Liver (tissue), 3 donors: Measurements from ENCODE around the gene TIE1.

Experiments
- FOXA1 ChIP-seq: IDR thresholded peaks from 2 replicates; pipeline ENCODE4 v1.6.1; 2016; ENCODE audit warnings: antibody characterized with exemption
- REST ChIP-seq: IDR thresholded peaks from 2 replicates; pipeline ENCODE4 v1.6.1; 2016; ENCODE audit warnings: antibody characterized with exemption, mild to moderate bottlenecking
- YY1 ChIP-seq: IDR thresholded peaks from 2 replicates; pipeline ENCODE4 v1.6.1; 2016; ENCODE audit warnings: antibody characterized with exemption, mild to moderate bottlenecking
- TF ChIP-seq, protein P1 (sequence below): IDR thresholded peaks from 2 replicates; pipeline ENCODE4 v1.6.1; 2016; ENCODE audit warnings: antibody characterized with exemption
- TF ChIP-seq, protein P2 (sequence below): fragments of 150-350 bp; IDR thresholded peaks from 2 replicates; pipeline ENCODE4 v1.5.1; 2017; ENCODE audit warnings: improper control_type of control experiment, low read depth, low read length; ENCODE audit not compliant: missing input control
- TF ChIP-seq, protein P3 (sequence below): IDR thresholded peaks from 2 replicates; pipeline ENCODE4 v1.6.1; 2016; ENCODE audit warnings: antibody characterized with exemption
- donor health status: healthy.
- donor health status: healthy.

DNA sequence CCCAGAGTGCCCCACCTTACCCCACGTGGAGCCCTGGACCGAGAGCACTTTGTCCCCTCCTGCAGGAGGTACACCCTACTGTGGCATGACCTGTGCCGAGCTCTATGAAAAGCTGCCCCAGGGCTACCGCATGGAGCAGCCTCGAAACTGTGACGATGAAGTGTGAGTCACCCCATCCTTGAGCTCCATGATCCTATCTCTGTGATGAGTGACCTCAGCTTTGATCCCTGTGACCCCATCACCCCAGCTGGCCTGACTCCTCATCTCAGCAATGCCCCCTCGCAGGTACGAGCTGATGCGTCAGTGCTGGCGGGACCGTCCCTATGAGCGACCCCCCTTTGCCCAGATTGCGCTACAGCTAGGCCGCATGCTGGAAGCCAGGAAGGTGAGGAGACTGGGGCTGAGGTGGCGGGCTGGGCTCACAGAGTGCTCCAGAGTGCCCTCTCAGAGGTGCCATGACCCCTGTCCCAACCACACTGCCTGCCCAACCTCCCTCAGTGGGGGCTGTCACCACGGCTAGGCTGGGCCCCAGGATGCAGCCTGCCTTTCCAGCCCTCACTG, 20.6 kb downstream of the TIE1 start:
- no peak for TF ChIP-seq YY1
- TF ChIP-seq, protein P1, sequence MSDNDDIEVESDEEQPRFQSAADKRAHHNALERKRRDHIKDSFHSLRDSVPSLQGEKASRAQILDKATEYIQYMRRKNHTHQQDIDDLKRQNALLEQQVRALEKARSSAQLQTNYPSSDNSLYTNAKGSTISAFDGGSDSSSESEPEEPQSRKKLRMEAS: no peak
- TF ChIP-seq, protein P2, sequence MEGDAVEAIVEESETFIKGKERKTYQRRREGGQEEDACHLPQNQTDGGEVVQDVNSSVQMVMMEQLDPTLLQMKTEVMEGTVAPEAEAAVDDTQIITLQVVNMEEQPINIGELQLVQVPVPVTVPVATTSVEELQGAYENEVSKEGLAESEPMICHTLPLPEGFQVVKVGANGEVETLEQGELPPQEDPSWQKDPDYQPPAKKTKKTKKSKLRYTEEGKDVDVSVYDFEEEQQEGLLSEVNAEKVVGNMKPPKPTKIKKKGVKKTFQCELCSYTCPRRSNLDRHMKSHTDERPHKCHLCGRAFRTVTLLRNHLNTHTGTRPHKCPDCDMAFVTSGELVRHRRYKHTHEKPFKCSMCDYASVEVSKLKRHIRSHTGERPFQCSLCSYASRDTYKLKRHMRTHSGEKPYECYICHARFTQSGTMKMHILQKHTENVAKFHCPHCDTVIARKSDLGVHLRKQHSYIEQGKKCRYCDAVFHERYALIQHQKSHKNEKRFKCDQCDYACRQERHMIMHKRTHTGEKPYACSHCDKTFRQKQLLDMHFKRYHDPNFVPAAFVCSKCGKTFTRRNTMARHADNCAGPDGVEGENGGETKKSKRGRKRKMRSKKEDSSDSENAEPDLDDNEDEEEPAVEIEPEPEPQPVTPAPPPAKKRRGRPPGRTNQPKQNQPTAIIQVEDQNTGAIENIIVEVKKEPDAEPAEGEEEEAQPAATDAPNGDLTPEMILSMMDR: no peak
- TF ChIP-seq, protein P3, sequence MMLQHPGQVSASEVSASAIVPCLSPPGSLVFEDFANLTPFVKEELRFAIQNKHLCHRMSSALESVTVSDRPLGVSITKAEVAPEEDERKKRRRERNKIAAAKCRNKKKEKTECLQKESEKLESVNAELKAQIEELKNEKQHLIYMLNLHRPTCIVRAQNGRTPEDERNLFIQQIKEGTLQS: no peak
- no peak for TF ChIP-seq REST
- TF ChIP-seq FOXA1: no peak
